HepG2 (cell line): ENCODE data around the gene TOR1B. TPM values are rescaled to one million over a fixed set of nuclear protein-coding genes. Genes with fewer than 3 reads are reported as not detected.

ENCODE experiments used
- ATAC-seq: fragments of 200-7000 bp; cut with Tn5 transposase; 3 replicates; pipeline ENCODE4 v1.9.1; 2020; ENCODE audit warnings: mild to moderate bottlenecking, moderate library complexity
- BruUV-seq: library from RNA; stranded (reverse); fragments of 400-500 nt; replicated peaks from 2 replicates; lab custom pipeline; 2021; lab: Mats Ljungman, UMichigan
- CTCF ChIA-PET: fragments of 300-600 bp; formaldehyde crosslinking; extraction: SDS; loops from one replicate; lab custom pipeline; 2021; ENCODE audit warnings: low total read pairs, inconsistent platforms, low intra/inter-chr PET ratio; lab: Yijun Ruan, JAX
- POLR2A ChIA-PET: fragments of 350-600 bp; sonication (Branson Sonifier 250); formaldehyde crosslinking; loops from one replicate; lab custom pipeline; 2020; ENCODE audit warnings: antibody characterized with exemption, inconsistent platforms; lab: Yijun Ruan, JAX
- DNase-seq: peaks from one replicate; pipeline ENCODE4 v3.0.0-alpha.2; 2015; ENCODE audit warnings: low spot score
- FAIRE-seq: peaks from 3 replicates; lab custom pipeline; 2011; peaks lifted over from hg19 to GRCh38; lab: Jason Lieb, UNC
- H2AFZ ChIP-seq: one replicate; pipeline ENCODE4 v1.6.1; 2011; ENCODE audit warnings: low read length, inconsistent platforms
- H3K27ac ChIP-seq: fragments of 300-600 bp; 3 replicates; pipeline ENCODE4 v1.8.0; 2011; ENCODE audit warnings: mixed run types, mild to moderate bottlenecking, mixed read lengths, low read length, inconsistent platforms; ENCODE audit not compliant: insufficient read depth; ENCODE audit errors: extremely low read length
- H3K27me3 ChIP-seq, 2 experiments: fragments of 200-600 bp in 1 of 2; 2 replicates in 1 of 2; 3 replicates in 1 of 2; pipeline versions ENCODE4 v1.6.0 to v1.8.0; 2011; ENCODE audit warnings: low read length in 2 of 2, mild to moderate bottlenecking in 2 of 2, moderate library complexity in 2 of 2, inconsistent platforms in 1 of 2; ENCODE audit not compliant: insufficient read depth in 2 of 2, control insufficient read depth in 1 of 2
- H3K36me3 ChIP-seq, 2 experiments: fragments of 200-600 bp in 1 of 2; replicated peaks in 1 of 2; 2 replicates in 1 of 2; 3 replicates in 1 of 2; pipeline versions ENCODE4 v1.5.1 to v1.8.0; 2011; ENCODE audit warnings: low read length in 2 of 2, inconsistent platforms in 1 of 2; ENCODE audit not compliant: insufficient read depth in 2 of 2, control insufficient read depth in 1 of 2
- H3K4me1 ChIP-seq: 2 replicates; pipeline ENCODE4 v1.5.1; 2012; ENCODE audit warnings: low read length, inconsistent platforms; ENCODE audit not compliant: insufficient read depth
- H3K4me2 ChIP-seq: 2 replicates; pipeline ENCODE4 v1.6.0; 2011; ENCODE audit warnings: low read depth, low read length, inconsistent platforms
- H3K4me3 ChIP-seq, 3 experiments: fragments of 200-600 bp in 1 of 3; sonication (generic), shearing (Covaris generic) in 1 of 3; replicated peaks in 1 of 3; 2 replicates each; pipeline ENCODE4 v1.5.1; 2011 to 2016; ENCODE audit warnings: low read length in 3 of 3, inconsistent platforms in 2 of 3, low read depth in 2 of 3, mild to moderate bottlenecking in 2 of 3, control low read depth in 1 of 3, mixed read lengths in 1 of 3; ENCODE audit not compliant: insufficient read depth in 1 of 3
- H3K79me2 ChIP-seq: one replicate; pipeline ENCODE4 v1.6.1; 2011; ENCODE audit warnings: low read length, inconsistent platforms; ENCODE audit not compliant: insufficient read depth
- H3K9ac ChIP-seq: 2 replicates; pipeline ENCODE4 v1.6.0; 2011; ENCODE audit warnings: mild to moderate bottlenecking, low read depth, low read length, inconsistent platforms; ENCODE audit not compliant: insufficient read depth
- H3K9me3 ChIP-seq: 2 replicates; pipeline ENCODE4 v1.5.1; 2012; ENCODE audit warnings: mild to moderate bottlenecking, low read length
- H4K20me1 ChIP-seq: 2 replicates; pipeline ENCODE4 v1.6.0; 2011; ENCODE audit warnings: inconsistent platforms, mild to moderate bottlenecking, low read length, moderate library complexity; ENCODE audit not compliant: insufficient read depth
- HMGXB3 ChIP-seq: sonication (generic); formaldehyde crosslinking; IDR thresholded peaks from 2 replicates; pipeline ENCODE4 v1.4.0; 2020; ENCODE audit warnings: missing genetic modification reagents, borderline replicate concordance
- HNF4G ChIP-seq, 2 experiments: sonication (generic) in 1 of 2; formaldehyde crosslinking in 1 of 2; IDR thresholded peaks; 2 replicates each; pipeline versions ENCODE4 v1.4.0 to v1.6.1; 2011 to 2020; ENCODE audit warnings: borderline replicate concordance in 2 of 2, low read depth in 2 of 2, mild to moderate bottlenecking in 2 of 2, low read length in 1 of 2, missing genetic modification reagents in 1 of 2, moderate library complexity in 1 of 2
- MTA1 ChIP-seq: sonication (generic); formaldehyde crosslinking; IDR thresholded peaks from 2 replicates; pipeline ENCODE4 v1.4.0; 2020; ENCODE audit warnings: missing genetic modification reagents, mild to moderate bottlenecking, borderline replicate concordance
- PHB2 ChIP-seq: fragments of 450-650 bp; IDR thresholded peaks from 2 replicates; pipeline ENCODE4 v1.6.1; 2018; ENCODE audit not compliant: partially characterized antibody
- SRF ChIP-seq: IDR thresholded peaks from 2 replicates; pipeline ENCODE4 v1.6.1; 2011; ENCODE audit warnings: mild to moderate bottlenecking, low read depth, low read length, moderate library complexity
- ZFAT ChIP-seq: sonication (generic); formaldehyde crosslinking; conservative IDR thresholded peaks from 2 replicates; pipeline ENCODE4 v1.8.1; 2023; ENCODE audit warnings: missing genetic modification reagents, inconsistent platforms
- ZNF180 ChIP-seq: sonication (generic); formaldehyde crosslinking; IDR thresholded peaks from 2 replicates; pipeline ENCODE4 v1.4.0; 2020; ENCODE audit warnings: low read depth, missing genetic modification reagents, borderline replicate concordance
- ZNF317 ChIP-seq: sonication (generic); formaldehyde crosslinking; IDR thresholded peaks from 2 replicates; pipeline ENCODE4 v1.5.0; 2020; ENCODE audit warnings: mild to moderate bottlenecking, missing genetic modification reagents
- ZNF44 ChIP-seq: sonication (generic); formaldehyde crosslinking; IDR thresholded peaks from 2 replicates; pipeline ENCODE4 v1.5.1; 2020; ENCODE audit warnings: mild to moderate bottlenecking, missing genetic modification reagents
- ZNF75D ChIP-seq: sonication (generic); formaldehyde crosslinking; IDR thresholded peaks from 2 replicates; pipeline ENCODE4 v1.8.1; 2023; ENCODE audit warnings: missing genetic modification reagents, mild to moderate bottlenecking, borderline replicate concordance
- WGBS: methylation state at CpG from one replicate; pipeline ENCODE4 v1.1.6; 2017; ENCODE audit warnings: low lambda C conversion rate; 5-methylcytosine and 5-hydroxymethylcytosine counted together
- in situ Hi-C: cut with HindIII; loops from 2 replicates; pipeline ENCODE4 v1.10.0; 2017; ENCODE audit warnings: low pct_unique_long_range_greater_than_20kb; ENCODE audit not compliant: extremely low pct_ligation_motif_present
- intact Hi-C: fragments of 100-400 bp; cut with micrococcal nuclease; formaldehyde crosslinking; loops from one replicate; pipeline ENCODE4 v1.10.0; 2022; ENCODE audit not compliant: unreplicated experiment
- polyA plus RNA-seq, 8 experiments: library from polyadenylated mRNA; depleted of rRNA in 3 of 8; stranded (reverse) in 7 of 8; unstranded in 1 of 8; fragments of >200 nt; fragmentation: Illumina TruSeq in 4 of 8; extraction: Trizol in 4 of 8; gene quantifications; 2 replicates each; pipeline versions ENCODE4 v1.2.1 to v1.2.3, GENCODE V29; 2011 to 2016; ENCODE audit warnings: low read depth in 4 of 8, missing spikeins in 1 of 8, mixed read lengths in 1 of 8; ENCODE audit not compliant: insufficient read depth in 1 of 8
- total RNA-seq, 5 experiments: library from RNA; depleted of rRNA; stranded (reverse); fragments of >200 nt; fragmentation: Illumina TruSeq; extraction: Trizol; gene quantifications; 2 replicates each; pipeline ENCODE4 v1.2.3, GENCODE V29; 2016; ENCODE audit warnings: low read depth in 1 of 5
- TF ChIP-seq, protein P1 (sequence below), 2 experiments: fragments of 450-650 bp in 1 of 2; sonication (generic) in 1 of 2; formaldehyde crosslinking; IDR thresholded peaks; 2 replicates each; pipeline versions ENCODE4 v1.5.0 to v1.8.0; 2020 to 2022; ENCODE audit warnings: mild to moderate bottlenecking in 1 of 2, missing genetic modification reagents in 1 of 2
- TF ChIP-seq, protein P2 (sequence below): IDR thresholded peaks from 2 replicates; pipeline ENCODE4 v1.6.1; 2018; ENCODE audit warnings: missing genetic modification reagents

Gene TOR1B
- total and polyA plus RNA-seq, 2 of the 13 experiments (the other 11 are each of a cell fraction or from before 2014, with no cell fraction given): 18.1 to 21.3 TPM

DNA sequence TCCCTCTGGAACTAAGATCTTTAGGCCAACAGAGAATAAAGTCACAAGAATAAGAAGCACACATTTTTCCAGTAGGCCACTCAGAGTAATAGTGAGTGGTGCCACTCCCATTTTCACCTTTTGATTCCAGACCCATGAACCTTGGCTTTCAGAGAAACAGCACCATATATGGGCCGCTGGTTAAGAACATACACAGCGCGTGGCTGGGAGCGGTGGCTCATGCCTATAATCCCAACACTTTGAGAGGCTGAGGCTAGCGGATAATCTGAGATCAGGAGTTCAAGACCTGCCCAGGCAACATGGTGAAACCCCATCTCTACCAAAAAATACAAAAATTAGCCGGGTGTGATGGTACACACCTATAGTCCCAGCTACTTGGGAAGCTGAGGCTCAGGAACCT, 34.5 kb upstream of the TOR1B start:
- H3K4me3 ChIP-seq: no peak overlapping the region
- ChIA-PET CTCF (no interaction called here), POLR2A (no interaction called here)
- H3K4me1 ChIP-seq: peaks cover 5% of the 10 kb centered on the region
- H2AFZ ChIP-seq: no peak overlapping the region
- WGBS: 41% methylated on average over 6 of the region's 6 CpGs
- no peaks in the 10 kb centered on the region for H4K20me1 ChIP-seq
- H3K9ac ChIP-seq: no peak overlapping the region
- H3K27ac ChIP-seq: no peak overlapping the region
- no peak for DNase-seq
- no peak for ATAC-seq
- H3K27me3 ChIP-seq: peaks cover 0 to 6% of the 10 kb centered on the region in 2 experiments; a peak in 1 of 5 replicates
- BruUV-seq: no TSS peak
- H3K36me3 ChIP-seq: no peaks in the 10 kb centered on the region
- no peak for FAIRE-seq
- H3K79me2 ChIP-seq: no peaks in the 10 kb centered on the region
- no peak overlapping the region for H3K4me2 ChIP-seq
- in situ Hi-C loops: no loop called here
- no peaks in the 10 kb centered on the region for H3K9me3 ChIP-seq
- intact Hi-C loops: no loop called here
- 0 out of 2 replicates have a peak, but pooled peaks have one; percentile 13 for TF ChIP-seq SRF
- TF ChIP-seq, protein P1, sequence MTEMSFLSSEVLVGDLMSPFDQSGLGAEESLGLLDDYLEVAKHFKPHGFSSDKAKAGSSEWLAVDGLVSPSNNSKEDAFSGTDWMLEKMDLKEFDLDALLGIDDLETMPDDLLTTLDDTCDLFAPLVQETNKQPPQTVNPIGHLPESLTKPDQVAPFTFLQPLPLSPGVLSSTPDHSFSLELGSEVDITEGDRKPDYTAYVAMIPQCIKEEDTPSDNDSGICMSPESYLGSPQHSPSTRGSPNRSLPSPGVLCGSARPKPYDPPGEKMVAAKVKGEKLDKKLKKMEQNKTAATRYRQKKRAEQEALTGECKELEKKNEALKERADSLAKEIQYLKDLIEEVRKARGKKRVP (CRISPR knock-in tag; IDR thresholded peaks at IDR 0.05): no peak

- ChIA-PET POLR2A (no interaction called here), CTCF (no interaction called here)
- Histone ChIP-seq H2AFZ (no peak overlapping the region), H4K20me1 (no peaks in the 10 kb centered on the region), H3K4me3 (no peak overlapping the region), H3K9me3 (no peaks in the 10 kb centered on the region), H3K27ac (no peak overlapping the region), H3K4me1 (peaks cover 13% of the 10 kb centered on the region), H3K4me2 (no peak overlapping the region), H3K9ac (no peak overlapping the region), H3K27me3 (peaks cover 0 to 6% of the 10 kb centered on the region in 2 experiments; a peak in 1 of 5 replicates), H3K36me3 (no peaks in the 10 kb centered on the region), H3K79me2 (no peaks in the 10 kb centered on the region)
- ATAC-seq: no peak
- intact Hi-C loops: no loop called here
- DNase-seq: no peak
- no peak for FAIRE-seq
- WGBS: 35% methylated on average over 3 of the region's 5 CpGs
- in situ Hi-C loops: no loop called here
- BruUV-seq: no TSS peak
- no peak for TF ChIP-seq ZFAT (CRISPR knock-in tag)
- TF ChIP-seq HMGXB3: no peak
- TF ChIP-seq ZNF75D (CRISPR knock-in tag): no peak
- TF ChIP-seq ZNF180 (CRISPR knock-in tag): no peak
- no peak for TF ChIP-seq ZNF317 (CRISPR knock-in tag)
- no peak for TF ChIP-seq ZNF44 (CRISPR knock-in tag)
- TF ChIP-seq HNF4G (IDR thresholded peaks at IDR 0.05; ENCODE audit: borderline replicate concordance, low read depth, low read length): no peak
- no peak for TF ChIP-seq HNF4G (CRISPR knock-in tag; IDR thresholded peaks at IDR 0.05; ENCODE audit: borderline replicate concordance, low read depth)
- TF ChIP-seq PHB2: no peak
- TF ChIP-seq MTA1 (CRISPR knock-in tag): no peak
- TF ChIP-seq, protein P2, sequence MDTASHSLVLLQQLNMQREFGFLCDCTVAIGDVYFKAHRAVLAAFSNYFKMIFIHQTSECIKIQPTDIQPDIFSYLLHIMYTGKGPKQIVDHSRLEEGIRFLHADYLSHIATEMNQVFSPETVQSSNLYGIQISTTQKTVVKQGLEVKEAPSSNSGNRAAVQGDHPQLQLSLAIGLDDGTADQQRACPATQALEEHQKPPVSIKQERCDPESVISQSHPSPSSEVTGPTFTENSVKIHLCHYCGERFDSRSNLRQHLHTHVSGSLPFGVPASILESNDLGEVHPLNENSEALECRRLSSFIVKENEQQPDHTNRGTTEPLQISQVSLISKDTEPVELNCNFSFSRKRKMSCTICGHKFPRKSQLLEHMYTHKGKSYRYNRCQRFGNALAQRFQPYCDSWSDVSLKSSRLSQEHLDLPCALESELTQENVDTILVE (CRISPR knock-in tag): no peak
Observed at GRCh38 chr9:129769669-129770068, 33.3 kb upstream of the TOR1B start.
